Erythroblast (primary cell): ENCODE results near the gene ERBB4.

Experiments
- GATA1 ChIP-seq: IDR thresholded peaks from 2 replicates; pipeline ENCODE4 v1.6.1; 2011; ENCODE audit warnings: low read depth, mild to moderate bottlenecking, control low read depth, low read length, moderate library complexity
- POLR2A ChIP-seq: IDR thresholded peaks from 2 replicates; pipeline ENCODE4 v1.6.1; 2011; ENCODE audit warnings: mild to moderate bottlenecking, low read length

- TF ChIP-seq POLR2A, result no peak
- TF ChIP-seq GATA1, result no peak
Measured at GRCh38 chr2:211722928-211723327, 815.7 kb downstream of the ERBB4 start.
